Mesothelial cell of epicardium (in vitro differentiated cells): ENCODE results near the gene DHX30. TPM values are rescaled to one million over a fixed set of nuclear protein-coding genes. Genes with fewer than 3 reads are reported as not detected.

Experiments
- DNase-seq, 2 experiments: peaks; one replicate each; pipeline ENCODE4 v3.0.0; 2021; ENCODE audit warnings: low spot score in 2 of 2; ENCODE audit not compliant: unreplicated experiment in 2 of 2
- H3K27ac Mint-ChIP-seq: 2 replicates; pipeline ENCODE4 v1.8.0; 2021; ENCODE audit warnings: mixed read lengths
- H3K27me3 Mint-ChIP-seq: 2 replicates; pipeline ENCODE4 v1.8.0; 2021; ENCODE audit warnings: low read depth, mixed read lengths
- H3K36me3 Mint-ChIP-seq: 2 replicates; pipeline ENCODE4 v1.8.0; 2021; ENCODE audit warnings: mixed read lengths
- H3K4me1 Mint-ChIP-seq: 2 replicates; pipeline ENCODE4 v1.8.0; 2021; ENCODE audit warnings: mixed read lengths
- H3K4me3 Mint-ChIP-seq: 2 replicates; pipeline ENCODE4 v1.8.0; 2021; ENCODE audit warnings: mild to moderate bottlenecking, moderate library complexity, mixed read lengths
- H3K9me3 Mint-ChIP-seq: 2 replicates; pipeline ENCODE4 v1.8.0; 2021; ENCODE audit warnings: mixed read lengths
- CTCF ChIP-seq: fragments of 200-600 bp; sonication (generic); IDR thresholded peaks from one replicate; pipeline ENCODE4 v1.5.0; 2021; ENCODE audit warnings: antibody characterized with exemption; ENCODE audit not compliant: unreplicated experiment
- total RNA-seq: library from RNA; stranded (reverse); gene quantifications from 3 replicates; pipeline ENCODE4 v1.2.1, GENCODE V29; 2021

Gene DHX30
- total RNA-seq, 1 donor from 2014 or later = 122 TPM

GRCh38 chr3:47888986-47889757 is 86.2 kb downstream of the DHX30 start:
- H3K4me1 Mint-ChIP-seq = peaks cover 31% of the 10 kb centered on the region
- peaks cover 31% of the 10 kb centered on the region for H3K36me3 Mint-ChIP-seq
- H3K27me3 Mint-ChIP-seq = no peaks in the 10 kb centered on the region
- H3K27ac Mint-ChIP-seq = peak overlapping the region; percentile 56
- TF ChIP-seq CTCF = no peak
- H3K9me3 Mint-ChIP-seq = peaks cover 7% of the 10 kb centered on the region
- H3K4me3 Mint-ChIP-seq = no peak overlapping the region
- no peak for DNase-seq

DNA sequence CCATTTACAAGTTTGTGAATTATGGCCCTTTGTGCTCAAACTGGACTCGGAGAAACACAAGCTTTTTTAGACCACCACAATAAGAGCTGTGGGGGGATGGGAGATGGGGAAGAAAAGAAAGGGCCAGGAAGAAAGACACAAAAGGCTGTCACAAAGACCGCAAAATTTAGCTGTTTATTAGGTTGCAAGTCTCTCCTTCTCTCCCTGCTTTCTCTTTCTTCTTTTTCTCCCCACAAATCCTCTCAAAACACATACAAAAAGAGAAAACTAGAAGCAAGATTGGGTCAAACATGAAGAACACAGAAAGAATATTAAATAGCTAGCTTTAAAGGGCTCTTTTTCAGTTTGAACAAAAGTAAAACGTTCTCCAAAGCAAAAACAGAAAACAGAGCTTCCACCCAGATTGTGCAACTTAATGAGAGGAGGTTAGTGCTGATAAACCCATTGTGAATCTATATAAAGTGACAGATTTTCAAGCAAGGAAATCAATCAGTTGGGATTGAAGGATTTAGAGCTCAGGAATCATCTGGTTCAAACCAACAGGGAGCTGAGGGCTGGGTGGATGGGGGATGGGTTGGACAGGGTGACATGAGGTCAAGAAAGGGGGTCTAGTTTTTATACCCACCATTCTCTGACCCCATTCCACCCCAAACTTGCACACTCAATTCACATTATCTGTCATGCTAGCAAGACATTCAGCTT is 87.3 kb downstream of the DHX30 start:
- H3K27ac Mint-ChIP-seq = peak overlapping the region; percentile 85
- peaks cover 31% of the 10 kb centered on the region for H3K4me1 Mint-ChIP-seq
- no peak for TF ChIP-seq CTCF
- H3K9me3 Mint-ChIP-seq = peaks cover 1% of the 10 kb centered on the region
- DNase-seq = no peak
- H3K27me3 Mint-ChIP-seq = no peaks in the 10 kb centered on the region
- peaks cover 24% of the 10 kb centered on the region for H3K36me3 Mint-ChIP-seq
- H3K4me3 Mint-ChIP-seq = peak overlapping the region; percentile 2

DNA sequence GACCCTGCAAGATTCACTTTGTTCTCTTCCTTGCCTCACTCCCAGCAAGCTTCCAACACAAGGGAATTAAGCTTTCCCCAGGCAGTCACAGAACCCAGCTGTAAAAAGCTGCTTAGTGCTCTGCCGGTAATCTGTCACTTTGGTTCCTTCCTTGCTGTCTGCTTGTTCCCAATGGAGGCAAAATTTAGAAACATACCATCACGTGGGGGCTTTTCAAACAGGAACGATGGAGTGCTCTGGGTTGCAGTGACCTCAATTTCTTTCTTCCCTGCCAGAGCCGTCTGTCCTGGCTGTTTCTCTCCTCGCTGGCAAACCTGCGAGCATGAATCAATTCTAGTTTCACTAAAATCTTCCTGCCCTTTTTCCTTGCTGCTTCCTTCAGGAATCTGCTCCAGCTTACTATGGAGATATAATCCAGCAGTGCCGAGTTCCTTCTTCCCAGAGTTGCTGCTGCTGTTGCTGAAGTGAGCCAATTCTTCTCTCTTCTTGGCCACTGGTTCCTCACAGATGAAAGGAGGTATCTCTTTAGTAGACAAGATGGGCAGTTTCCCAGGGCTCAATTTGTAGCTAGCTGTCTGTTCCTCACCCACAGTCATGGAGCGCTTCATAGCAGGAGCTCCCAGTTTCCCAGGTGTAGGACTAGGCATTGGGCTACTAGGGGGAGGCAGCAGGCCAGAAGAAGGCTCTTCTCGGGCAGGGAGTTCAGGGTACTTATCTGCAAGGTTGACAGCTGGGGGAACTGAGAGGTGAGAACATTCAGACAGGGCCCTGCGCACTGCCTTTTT is 88.1 kb downstream of the DHX30 start:
- Mint-ChIP-seq H3K36me3 (peaks cover 29% of the 10 kb centered on the region), H3K27me3 (no peaks in the 10 kb centered on the region), H3K27ac (peak overlapping the region; percentile 85), H3K4me1 (peaks cover 31% of the 10 kb centered on the region), H3K4me3 (peak overlapping the region; percentile 2), H3K9me3 (no peaks in the 10 kb centered on the region)
- DNase-seq = no peak
- no peak for TF ChIP-seq CTCF

DNA sequence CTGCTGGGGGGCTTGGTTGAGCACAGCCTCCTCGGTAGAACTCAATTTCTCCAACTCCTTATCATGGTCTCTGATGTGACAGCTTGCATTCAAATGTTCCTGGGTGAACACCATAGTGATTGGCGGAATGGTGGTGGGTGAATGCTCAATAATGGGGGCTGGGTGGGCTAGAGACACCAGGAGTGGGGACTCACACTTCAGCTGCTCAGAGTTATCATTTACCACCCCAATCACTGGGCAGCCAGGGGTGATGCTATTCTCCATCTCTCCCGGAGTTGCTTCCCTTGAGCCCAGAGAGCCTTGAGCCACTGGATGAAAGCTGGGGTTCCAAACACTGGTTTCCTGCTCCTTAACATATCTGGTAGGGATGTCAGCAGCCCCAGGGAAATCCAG is 88.7 kb downstream of the DHX30 start:
- Mint-ChIP-seq H3K27ac (peak overlapping the region; percentile 85), H3K27me3 (no peaks in the 10 kb centered on the region), H3K4me1 (peaks cover 33% of the 10 kb centered on the region), H3K36me3 (peaks cover 29% of the 10 kb centered on the region), H3K9me3 (no peaks in the 10 kb centered on the region), H3K4me3 (no peak overlapping the region)
- no peak for DNase-seq
- no peak for TF ChIP-seq CTCF

GRCh38 chr3:47892286-47893040 is 89.5 kb downstream of the DHX30 start:
- Mint-ChIP-seq H3K36me3 (peaks cover 27% of the 10 kb centered on the region), H3K4me1 (peaks cover 36% of the 10 kb centered on the region), H3K9me3 (no peaks in the 10 kb centered on the region), H3K4me3 (no peak overlapping the region), H3K27ac (peak overlapping the region; percentile 14), H3K27me3 (no peaks in the 10 kb centered on the region)
- TF ChIP-seq CTCF = no peak
- DNase-seq = no peak
